Measurements from ENCODE around the gene FIGLA. TPM values are rescaled to one million over a fixed set of nuclear protein-coding genes. Genes with fewer than 3 reads are reported as not detected.

The FIGLA gene
- total RNA-seq, 1 donor from 2014 or later, result not detected

DNA sequence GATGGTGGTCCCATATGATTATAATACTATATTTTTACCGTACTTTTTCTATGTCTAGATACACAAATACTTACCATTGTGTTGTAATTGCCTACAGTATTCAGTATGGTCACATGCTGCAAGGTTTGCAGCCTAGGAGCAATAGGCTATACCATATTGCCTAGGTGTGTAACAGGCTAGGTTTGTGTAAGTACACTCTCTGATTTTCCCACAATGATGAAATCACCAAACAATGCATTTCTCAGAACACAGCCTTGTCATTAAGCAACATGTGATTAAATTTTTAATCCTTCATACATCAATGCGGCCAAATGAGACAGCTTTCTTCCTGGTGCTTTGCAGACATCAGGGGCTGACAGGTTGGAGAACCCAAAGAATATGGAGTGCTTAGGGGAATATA, 59.7 kb downstream of the FIGLA start:
- peaks cover 9% of the 10 kb centered on the region for H3K27me3 ChIP-seq (ENCODE audit: control insufficient read depth, insufficient read depth, low read length)
- H3K36me3 ChIP-seq (ENCODE audit: control insufficient read depth, insufficient read depth, low read length), result no peaks in the 10 kb centered on the region
- H3K4me3 ChIP-seq (ENCODE audit: low read depth, low read length), result no peak overlapping the region
- DNase-seq (ENCODE audit: low read depth) (peak; percentile 35), FAIRE-seq (no peak)
- TF ChIP-seq, protein P1, sequence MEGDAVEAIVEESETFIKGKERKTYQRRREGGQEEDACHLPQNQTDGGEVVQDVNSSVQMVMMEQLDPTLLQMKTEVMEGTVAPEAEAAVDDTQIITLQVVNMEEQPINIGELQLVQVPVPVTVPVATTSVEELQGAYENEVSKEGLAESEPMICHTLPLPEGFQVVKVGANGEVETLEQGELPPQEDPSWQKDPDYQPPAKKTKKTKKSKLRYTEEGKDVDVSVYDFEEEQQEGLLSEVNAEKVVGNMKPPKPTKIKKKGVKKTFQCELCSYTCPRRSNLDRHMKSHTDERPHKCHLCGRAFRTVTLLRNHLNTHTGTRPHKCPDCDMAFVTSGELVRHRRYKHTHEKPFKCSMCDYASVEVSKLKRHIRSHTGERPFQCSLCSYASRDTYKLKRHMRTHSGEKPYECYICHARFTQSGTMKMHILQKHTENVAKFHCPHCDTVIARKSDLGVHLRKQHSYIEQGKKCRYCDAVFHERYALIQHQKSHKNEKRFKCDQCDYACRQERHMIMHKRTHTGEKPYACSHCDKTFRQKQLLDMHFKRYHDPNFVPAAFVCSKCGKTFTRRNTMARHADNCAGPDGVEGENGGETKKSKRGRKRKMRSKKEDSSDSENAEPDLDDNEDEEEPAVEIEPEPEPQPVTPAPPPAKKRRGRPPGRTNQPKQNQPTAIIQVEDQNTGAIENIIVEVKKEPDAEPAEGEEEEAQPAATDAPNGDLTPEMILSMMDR (IDR thresholded peaks at IDR 0.05; ENCODE audit: insufficient read depth, low read length, severe bottlenecking), result no peak

DNA sequence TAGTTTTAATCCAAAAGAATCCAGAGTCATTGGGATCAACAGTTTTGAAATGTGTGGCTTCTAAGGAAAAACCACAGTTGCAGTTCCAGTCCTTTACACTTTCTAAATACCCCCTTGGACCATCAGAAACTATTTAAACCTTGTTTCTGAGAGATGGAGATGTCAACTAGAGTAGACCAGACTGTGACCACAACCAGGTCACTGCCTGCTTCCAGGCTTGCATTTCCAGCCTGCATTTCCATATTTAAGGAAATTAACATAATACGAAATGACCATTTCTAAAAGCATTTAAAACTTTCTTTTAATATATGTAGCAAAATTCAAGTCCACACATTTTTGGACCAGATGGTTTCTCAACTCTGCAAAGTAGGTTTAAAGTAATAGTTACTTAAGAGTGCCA, 60.8 kb downstream of the FIGLA start:
- no peak for FAIRE-seq
- no peak overlapping the region for H3K4me3 ChIP-seq (ENCODE audit: low read depth, low read length)
- TF ChIP-seq, protein P1 (IDR thresholded peaks at IDR 0.05; ENCODE audit: insufficient read depth, low read length, severe bottlenecking), result no peak
- H3K36me3 ChIP-seq (ENCODE audit: control insufficient read depth, insufficient read depth, low read length), result no peaks in the 10 kb centered on the region
- peaks cover 9% of the 10 kb centered on the region for H3K27me3 ChIP-seq (ENCODE audit: control insufficient read depth, insufficient read depth, low read length)
- no peak for DNase-seq (ENCODE audit: low read depth)

GRCh38 chr2:70728128-70728527, 62.3 kb downstream of the FIGLA start:
- no peak for DNase-seq (ENCODE audit: low read depth)
- Histone ChIP-seq H3K4me3 (ENCODE audit: low read depth, low read length) (no peak overlapping the region), H3K27me3 (ENCODE audit: control insufficient read depth, insufficient read depth, low read length) (peaks cover 7% of the 10 kb centered on the region), H3K36me3 (ENCODE audit: control insufficient read depth, insufficient read depth, low read length) (no peaks in the 10 kb centered on the region)
- TF ChIP-seq, protein P1 (IDR thresholded peaks at IDR 0.05; ENCODE audit: insufficient read depth, low read length, severe bottlenecking), result no peak
- FAIRE-seq, result no peak

Other genes starting within 250 kb of the FIGLA start
- gene TGFA, start 236.8 kb downstream of the FIGLA start, total RNA-seq, result 85.3 and 111 TPM in 2 replicates
- gene ADD2, start 22.4 kb downstream of the FIGLA start, total RNA-seq, result not detected in 2 replicates
- gene CLEC4F, start 30.0 kb upstream of the FIGLA start, total RNA-seq, result not detected in 2 replicates
- gene CD207, start 45.2 kb upstream of the FIGLA start, total RNA-seq, result not detected in 2 replicates
- 0.13 TPM in 1 of 2 replicates, not detected in the other for gene VAX2, start 109.9 kb upstream of the FIGLA start, total RNA-seq
- 0.64 TPM in 1 of 2 replicates, not detected in the other for gene ATP6V1B1, start 145.3 kb upstream of the FIGLA start, total RNA-seq
- not detected in 2 replicates for gene ANKRD53, start 188.0 kb upstream of the FIGLA start, total RNA-seq
- gene TEX261, start 204.2 kb upstream of the FIGLA start, total RNA-seq, result 11.1 and 14.1 TPM in 2 replicates

All from bronchial epithelial cell (primary cell).